NCI-H526 treated with DMSO at 0.1 percent for 48 hours (cell line): ENCODE results near the gene FOXN1.
A peak's percentile ranks its signal among the peaks of the same experiment; 100 is the strongest.
"Not testable (repeated sequence)": the region's sequence is repeated elsewhere in the genome, so short reads cannot be mapped to it uniquely, and the experiment has no call there.

Experiments used
- DNase-seq: peaks from one replicate; lab custom pipeline; 2025; lab: John Stamatoyannopoulos, UW

FOXN1 gene

DNA sequence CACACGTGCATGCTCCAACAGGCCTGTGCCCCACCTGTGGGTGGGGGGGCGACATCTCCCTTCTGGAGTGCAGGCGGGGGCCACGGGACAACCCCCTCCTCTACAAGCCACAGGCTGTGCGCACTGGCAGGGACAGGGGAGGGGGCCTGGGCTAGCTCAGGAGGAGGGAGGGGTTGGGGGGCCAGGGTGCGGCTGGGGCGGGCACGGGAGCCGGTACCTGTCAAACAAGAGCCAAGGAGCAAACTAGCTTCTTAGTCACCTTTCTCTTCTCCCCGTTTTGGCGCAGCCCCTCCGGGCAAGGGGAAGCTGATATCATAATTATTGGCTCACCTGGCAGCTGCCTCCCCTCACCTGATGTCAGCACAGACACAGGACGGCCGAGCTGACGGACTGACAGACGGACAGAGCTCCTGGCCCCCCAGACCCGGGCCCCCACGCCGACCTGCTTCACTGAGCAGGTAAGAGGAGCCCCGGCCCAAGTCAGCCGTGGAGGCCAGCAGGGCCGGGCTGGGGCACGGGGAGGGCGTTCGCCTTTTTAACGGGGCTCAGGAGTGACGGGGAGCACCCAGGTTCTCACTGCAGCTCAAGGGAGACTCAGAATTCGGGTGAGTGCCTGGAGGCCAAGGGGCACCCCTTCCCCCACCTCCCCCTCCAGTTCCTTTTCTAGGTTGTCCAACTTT is at the start of gene FOXN1:
TSS of gene FOXN1 (plus strand) at position 363 of the 680 bp plus-strand sequence. CDS start 17,622 bp downstream, outside the sequence.
- DNase-seq: no peak

DNA sequence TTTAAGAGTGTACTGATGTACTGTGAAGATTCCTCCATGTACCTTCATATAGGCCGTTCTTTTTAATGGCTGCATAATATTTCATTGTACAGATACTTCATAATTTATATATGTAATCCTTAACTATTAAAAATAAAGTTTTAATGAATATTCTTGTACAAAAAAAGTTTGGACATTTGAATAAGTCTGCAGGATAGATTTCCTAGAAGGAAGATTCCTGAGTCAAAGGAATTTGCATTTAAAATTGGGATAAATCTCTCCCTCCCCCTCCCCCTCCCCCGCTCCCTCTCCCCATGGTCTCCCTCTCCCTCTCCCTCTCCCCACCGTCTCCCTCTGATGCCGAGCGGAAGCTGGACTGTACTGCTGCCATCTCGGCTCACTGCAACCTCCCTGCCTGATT is 48.3 kb upstream of the FOXN1 start:
- DNase-seq: no peak

- not testable (repeated sequence) for DNase-seq
Measured at GRCh38 chr17:28458881-28459280, 47.3 kb upstream of the FOXN1 start.

- DNase-seq: no peak
Measured at GRCh38 chr17:28460901-28461300, 45.2 kb upstream of the FOXN1 start.

DNA sequence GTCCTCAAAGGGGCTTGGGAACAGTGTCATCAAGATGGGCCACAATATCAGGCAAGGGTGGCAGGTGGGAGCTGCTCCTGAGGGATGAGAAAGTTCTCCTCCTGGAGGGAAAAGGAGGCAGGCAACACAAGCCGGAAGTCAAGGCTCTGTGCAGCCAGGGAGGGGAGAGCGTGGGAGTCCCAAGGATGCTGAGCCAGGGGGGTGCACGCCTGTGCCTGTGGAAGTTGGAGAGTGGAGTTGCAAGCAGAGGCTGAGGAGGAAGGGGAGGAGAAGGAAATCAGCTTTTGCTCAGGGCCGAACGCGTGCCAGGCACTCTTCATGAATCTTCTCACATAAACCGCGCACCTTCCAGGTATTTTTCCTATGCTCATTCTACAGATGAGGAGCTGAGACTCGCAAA is 40.1 kb upstream of the FOXN1 start:
- DNase-seq: no peak

- no peak for DNase-seq
Measured at GRCh38 chr17:28466521-28467048, 39.6 kb upstream of the FOXN1 start.

GRCh38 chr17:28467456-28468025 is 38.6 kb upstream of the FOXN1 start:
- DNase-seq: no peak

DNA sequence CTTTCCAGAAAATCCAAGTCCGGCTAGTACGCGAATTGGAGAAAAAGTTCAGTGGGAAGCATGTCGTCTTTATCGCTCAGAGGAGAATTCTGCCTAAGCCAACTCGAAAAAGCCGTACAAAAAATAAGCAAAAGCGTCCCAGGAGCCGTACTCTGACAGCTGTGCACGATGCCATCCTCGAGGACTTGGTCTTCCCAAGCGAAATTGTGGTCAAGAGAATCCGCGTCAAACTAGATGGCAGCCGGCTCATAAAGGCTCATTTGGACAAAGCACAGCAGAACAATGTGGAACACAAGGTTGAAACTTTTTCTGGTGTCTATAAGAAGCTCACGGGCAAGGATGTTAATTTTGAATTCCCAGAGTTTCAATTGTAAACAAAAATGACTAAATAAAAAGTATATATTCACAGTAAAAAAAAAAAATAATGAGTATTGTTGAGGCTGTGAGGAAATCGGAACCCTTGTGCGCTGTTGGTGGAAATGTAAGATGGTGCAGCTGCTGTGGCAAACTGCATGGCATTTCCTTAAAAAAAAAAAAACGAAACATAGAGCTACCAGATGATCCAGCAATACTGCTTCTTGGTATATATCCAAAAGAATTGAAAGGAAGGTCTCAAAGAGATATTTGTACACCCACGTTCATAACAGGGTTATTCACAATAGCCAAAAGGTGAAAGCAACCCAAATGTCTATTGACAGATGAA is 38.0 kb upstream of the FOXN1 start:
- DNase-seq: not testable (repeated sequence)

DNA sequence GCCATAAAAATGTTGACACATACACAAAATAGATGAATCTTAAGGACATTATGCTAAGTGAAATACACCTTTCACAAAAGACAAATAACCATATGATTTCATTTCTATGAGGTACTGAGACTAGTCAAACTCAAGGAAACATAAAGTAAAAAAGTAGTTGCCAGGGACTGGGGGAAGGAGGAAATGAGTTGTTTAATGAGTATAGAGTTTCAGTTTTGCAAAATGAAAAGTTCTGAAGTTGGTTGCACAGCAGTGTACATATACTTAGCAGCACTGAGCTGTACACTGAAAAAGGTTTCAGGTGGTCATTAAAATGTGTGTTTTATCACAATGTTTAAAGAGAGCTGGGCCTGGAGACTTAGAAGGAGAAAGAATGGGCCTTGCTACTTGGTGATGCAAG is 37.4 kb upstream of the FOXN1 start:
- DNase-seq: no peak

DNA sequence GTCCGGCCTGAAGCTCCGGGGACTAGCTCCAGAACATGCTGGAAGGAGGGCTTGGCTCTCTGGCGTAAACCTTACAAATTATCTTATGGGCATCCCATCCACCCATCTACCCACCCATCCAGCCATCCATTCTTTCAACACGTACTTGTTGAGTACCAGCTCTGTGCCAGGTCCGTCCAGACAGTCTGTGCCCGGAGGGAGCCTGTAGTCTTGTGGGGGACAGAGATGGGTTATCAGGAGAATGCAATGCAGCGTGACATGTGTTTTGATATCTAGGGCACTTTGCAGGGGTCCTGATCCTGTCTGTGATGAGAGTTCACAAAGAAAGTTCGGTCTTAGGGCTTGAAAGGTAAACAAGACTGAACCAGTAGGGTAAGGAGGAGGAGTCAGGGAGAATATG is 36.8 kb upstream of the FOXN1 start:
- DNase-seq: no peak

- DNase-seq: no peak
Measured at GRCh38 chr17:28470266-28470913, 35.8 kb upstream of the FOXN1 start.

GRCh38 chr17:28470914-28471366 is 35.2 kb upstream of the FOXN1 start:
- peak; percentile 21 for DNase-seq

DNA sequence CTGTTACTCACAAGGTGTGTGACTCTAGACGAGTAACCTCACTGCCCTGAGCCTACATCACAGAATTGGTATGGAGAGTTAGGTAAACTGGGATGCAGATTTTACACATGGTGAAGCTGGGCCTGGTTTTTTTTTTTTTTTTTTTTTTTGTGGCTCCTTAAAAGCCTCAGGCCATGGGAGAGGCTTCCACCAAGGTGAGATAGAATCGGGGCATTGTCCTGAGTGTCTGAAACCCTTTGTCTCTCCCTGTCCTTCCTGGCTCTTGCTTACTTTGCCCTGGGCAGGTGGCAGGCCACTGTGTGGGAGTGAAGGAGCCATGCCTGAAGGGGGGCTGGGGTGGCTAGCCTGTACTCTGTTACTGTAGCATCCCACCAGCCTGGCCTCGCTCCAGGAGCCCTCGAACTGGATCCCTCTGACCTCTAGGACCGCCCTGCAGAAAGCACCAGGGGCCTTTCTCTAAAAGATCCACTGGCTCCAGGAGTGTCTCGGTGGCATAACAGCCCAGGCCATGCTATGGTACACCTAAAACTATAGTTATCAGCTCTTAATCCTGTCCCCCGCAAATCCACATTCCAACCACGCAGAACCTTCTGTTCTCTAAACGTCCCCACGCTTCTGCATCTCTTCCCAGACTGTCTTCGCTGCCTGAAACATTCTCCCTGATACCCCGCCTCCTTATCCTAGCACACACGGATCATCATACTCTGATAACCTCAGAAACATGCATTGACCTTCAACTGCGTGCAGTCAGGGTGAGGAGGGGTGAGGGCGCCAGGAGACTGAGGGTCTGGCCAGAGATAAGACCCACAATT is 34.4 kb upstream of the FOXN1 start:
- DNase-seq: no peak

DNA sequence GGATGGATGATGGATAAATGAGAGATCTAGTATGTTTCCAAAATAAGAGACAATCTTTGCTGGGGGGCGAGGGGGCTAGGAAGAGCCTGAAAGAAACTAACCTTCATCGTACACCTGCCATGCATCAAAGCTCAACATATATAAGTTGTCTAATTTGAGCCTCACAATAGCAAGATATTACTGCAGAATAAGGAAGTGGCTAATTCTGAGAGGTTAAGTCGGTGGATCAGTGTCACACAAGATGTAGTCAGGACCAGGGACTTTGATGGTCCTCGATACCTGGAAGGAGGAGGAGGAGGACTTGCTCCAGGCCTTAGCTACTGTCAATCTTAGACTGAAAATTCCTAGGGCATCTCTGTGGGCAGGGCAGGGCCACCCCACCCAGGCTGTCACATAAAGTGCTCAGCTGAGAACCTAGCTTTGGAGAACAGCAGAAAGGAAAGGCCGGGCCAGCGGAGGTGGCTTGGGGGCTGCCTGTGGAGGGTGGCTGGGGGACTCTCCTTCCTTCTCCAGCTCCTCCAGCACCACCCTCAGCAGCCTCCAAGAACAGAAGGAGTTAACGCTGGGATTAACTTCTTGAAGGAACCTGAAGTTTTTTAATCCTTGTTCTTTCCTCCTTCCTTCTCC is 33.2 kb upstream of the FOXN1 start:
- DNase-seq: no peak

DNA sequence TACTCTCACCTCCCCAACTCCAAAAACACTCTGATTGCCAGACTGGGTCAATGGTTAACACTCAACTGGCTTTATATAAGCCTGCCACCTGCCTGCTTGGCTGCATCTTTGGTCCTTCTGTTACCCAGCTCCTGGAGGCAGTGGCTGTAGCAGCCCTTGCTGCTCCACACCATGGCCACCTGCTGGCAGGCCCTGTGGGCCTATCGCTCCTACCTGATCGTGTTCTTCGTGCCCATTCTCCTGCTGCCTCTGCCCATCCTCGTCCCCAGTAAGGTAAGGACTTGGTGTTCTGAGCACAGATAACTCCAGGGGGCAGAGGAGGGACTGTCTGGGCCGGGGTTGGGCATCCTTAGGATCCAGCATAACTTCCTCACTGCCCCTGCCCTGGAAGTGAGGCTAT is 32.6 kb upstream of the FOXN1 start, which contains the start of gene SLC13A2:
TSS of gene SLC13A2 (plus strand) at position 103 of the 400 bp plus-strand sequence. CDS start at position 172, 69 bp downstream.
- no peak for DNase-seq

- DNase-seq: no peak
Measured at GRCh38 chr17:28474111-28474531, 32.0 kb upstream of the FOXN1 start.

GRCh38 chr17:28475151-28475900 is 30.8 kb upstream of the FOXN1 start:
- no peak for DNase-seq

GRCh38 chr17:28476076-28476865 is 29.9 kb upstream of the FOXN1 start:
- no peak for DNase-seq

DNA sequence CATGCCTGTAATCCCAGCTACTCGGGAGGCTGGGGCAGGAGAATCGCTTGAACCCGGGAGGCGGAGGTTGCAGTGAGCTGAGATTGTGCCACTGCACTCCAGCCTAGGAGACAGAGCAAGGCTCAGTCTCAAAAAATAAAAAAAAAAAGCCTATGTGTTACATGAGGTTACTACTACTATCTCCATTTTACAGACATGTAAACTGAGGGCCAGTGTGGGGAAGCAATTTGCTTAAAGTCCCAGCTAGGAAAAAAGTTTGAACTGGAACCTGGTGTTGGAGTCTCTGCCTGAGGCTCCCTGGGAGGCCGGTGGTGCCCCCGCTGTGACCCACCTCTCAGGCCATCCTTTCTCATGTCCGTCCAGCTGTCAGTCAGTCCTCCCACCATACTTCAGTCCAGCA is 28.2 kb upstream of the FOXN1 start:
- no peak for DNase-seq
